Right hindlimb (tissue), 1 donor: ENCODE data around the gene STPG3.

Experiments used
- DNase-seq: peaks from one replicate; pipeline ENCODE4 v3.0.0-alpha.2; 2018

Gene STPG3

GRCh38 chr9:137222190-137223077 lies 28.7 kb upstream of the STPG3 start, which contains the start of gene RNF208:
TSS of gene RNF208 (minus strand) at chr9:137222240. CDS start at chr9:137221212, 1,028 bp downstream.
- no peak for DNase-seq

GRCh38 chr9:137223078-137223970 lies 27.8 kb upstream of the STPG3 start:
- DNase-seq, result peak; percentile 98

- DNase-seq, result no peak
Measured at GRCh38 chr9:137224830-137225694, 26.0 kb upstream of the STPG3 start, which contains the start of gene CYSRT1. TSS of gene CYSRT1 (plus strand) at chr9:137225174. CDS start at chr9:137225622, 448 bp downstream.

DNA sequence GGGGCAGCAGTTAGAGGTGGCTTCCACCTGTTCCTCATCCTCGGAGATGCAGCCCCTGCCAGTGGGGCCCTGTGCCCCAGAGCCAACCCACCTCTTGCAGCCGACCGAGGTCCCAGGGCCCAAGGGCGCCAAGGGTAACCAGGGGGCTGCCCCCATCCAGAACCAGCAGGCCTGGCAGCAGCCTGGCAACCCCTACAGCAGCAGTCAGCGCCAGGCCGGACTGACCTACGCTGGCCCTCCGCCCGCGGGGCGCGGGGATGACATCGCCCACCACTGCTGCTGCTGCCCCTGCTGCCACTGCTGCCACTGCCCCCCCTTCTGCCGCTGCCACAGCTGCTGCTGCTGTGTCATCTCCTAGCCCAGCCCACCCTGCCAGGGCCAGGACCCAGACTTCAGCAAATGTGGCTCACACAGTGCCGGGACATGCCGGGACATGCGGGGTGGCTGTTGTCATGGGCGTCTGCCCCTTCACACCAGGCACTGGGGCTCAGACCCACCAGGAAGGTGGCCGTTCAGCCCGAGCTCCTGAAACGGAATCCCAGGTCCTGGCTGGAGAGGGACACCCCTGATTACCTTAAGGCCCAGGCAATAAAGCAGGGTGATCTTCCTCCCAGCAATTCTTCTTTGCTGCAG lies 25.3 kb upstream of the STPG3 start:
- no peak for DNase-seq

DNA sequence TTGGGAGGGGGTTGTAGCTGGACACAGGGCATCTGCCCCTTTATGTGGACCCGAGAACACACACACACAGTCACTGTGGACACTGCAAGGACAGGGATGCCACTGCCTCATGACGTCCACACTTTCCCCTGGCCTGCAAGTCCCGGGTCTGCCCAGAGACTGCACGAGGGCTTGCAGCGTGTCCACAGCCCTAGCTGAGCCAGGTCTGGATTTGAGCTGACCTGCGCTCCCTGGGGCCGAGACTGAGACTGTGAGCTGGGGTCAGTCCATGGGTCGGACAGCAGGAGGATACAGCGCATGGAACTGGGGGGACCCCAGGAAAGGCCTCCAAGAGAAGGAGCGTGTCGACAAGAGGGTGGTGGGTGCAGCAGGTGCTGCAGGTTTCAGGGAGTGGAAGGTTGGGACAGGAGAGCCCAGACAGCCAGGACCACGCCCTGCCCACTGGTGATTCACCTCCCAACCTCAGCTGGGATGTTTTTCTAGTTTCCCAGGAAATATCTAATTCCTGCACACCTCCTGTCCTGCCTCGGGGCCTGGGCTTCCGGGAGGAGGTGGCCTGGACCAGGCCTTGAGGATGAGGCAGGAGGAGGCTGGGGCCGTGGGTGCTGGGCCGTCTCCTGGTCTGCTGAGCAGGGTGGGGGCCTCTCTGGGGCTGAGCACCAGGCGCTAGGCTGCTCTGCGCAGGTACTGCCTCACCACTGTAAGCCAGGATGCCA lies 24.6 kb upstream of the STPG3 start:
- DNase-seq, result no peak

GRCh38 chr9:137227054-137227852 lies 23.8 kb upstream of the STPG3 start, which contains the start of gene RNF224:
TSS of gene RNF224 (plus strand) at chr9:137227502. CDS start at chr9:137228336, 834 bp downstream.
- peak; percentile 80 for DNase-seq

DNA sequence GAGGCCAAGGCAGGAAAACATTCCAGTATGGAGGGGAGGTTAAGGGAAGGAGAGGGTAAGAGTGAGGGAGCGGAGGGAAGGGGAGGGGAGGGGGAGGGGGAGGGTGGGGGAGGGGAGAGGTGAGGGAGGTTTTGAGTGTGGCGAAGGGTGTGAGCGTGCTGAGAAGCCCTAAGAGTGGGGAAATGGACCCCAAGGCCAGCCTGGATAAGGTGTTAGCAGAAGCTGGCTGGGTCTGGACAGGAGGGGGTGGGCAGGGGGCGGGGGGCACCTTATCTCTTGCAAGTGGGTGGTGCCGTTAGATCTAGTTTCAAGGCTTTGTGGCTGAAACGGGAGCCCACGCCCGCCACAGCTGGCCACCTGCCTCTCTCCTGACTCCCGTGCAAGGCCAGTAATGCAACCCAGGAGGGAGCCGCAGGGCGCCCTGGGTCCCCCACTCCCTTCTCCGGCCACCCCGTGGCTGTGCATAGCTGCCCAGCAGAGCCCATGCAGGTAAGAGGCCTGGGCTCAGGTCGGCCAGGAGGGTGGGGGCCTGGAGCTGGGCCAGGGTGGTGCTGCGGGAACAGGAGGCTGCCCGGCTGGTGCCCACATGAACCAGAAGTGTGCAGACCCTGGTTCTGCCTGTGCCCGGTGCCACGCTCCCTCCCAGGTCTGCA lies 23.1 kb upstream of the STPG3 start:
- no peak for DNase-seq

- no peak for DNase-seq
Measured at GRCh38 chr9:137228506-137228967, 22.5 kb upstream of the STPG3 start.

- DNase-seq, result no peak
Measured at GRCh38 chr9:137228968-137229896, 21.9 kb upstream of the STPG3 start.

DNA sequence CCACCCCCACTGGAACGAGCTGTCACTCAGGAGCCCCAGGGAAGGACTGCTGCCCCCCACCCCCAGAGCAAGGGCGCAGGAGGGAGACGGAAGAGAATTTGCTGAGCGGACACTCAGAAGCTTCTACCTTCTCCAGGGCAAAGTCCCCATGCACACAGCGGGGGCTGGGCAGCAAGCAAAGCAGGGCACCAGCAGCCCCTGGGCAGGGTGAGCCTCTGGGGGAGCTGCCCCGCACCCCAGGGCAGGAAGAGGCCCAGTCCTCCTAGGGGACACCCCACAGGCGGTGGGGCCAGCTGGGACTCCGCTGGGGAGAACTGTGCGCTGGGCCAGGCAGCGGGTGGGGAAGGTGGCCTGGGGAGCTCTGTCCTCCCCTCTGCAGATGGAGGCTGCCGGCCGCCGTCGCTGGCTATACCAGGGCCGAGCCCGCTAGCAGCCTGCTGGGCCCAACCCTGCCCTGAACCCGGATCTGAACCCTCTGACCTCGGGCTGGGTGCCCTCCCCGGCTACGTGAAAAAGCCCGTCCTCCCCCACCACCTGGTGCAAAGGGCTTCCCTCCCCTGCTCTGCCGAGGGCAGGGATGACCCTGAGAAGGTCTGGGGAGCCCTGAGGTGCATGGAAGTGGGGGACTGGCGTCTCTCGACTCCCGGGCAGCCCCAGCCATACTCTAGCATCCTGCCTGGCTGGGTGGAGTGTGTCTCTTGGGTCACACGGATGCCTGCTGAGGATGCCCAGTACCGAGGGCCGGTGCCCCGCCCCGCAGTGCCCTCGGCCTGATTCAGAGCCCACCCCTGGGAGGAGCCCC lies 21.0 kb upstream of the STPG3 start:
- no peak for DNase-seq

DNA sequence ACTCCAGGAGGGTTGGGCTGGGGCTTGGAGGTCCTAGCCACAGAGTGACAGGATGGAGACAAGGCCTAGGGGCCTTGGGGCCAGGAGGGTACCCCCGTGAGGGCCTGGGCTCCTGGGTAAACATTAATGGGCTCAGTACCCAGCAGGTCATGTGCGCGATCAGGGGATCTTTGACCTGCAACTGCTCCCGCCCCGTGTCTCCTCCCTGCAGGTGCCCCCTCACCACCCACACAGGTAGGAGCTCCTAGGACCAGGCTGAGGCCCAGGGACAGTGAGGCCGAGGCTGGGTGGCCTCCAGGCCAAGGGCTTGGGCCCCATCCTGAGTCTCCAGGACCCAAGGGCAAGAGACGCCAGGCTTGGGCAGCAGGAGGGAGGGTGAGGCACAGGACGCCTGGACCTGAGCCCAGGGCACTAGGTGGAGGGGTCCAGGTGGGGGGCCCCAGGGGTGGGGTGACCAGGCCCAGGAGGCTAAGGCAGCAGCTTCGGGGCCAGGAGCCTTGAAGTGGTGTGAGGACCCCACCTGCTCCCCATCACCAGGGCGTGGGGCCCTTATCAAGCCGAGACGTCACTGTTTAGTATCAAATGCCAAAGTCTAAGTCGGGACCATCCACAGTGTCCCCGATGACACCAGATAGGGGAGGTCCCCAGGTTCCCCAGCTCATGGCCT lies 20.2 kb upstream of the STPG3 start, which contains the start of gene SLC34A3:
SLC34A3 (plus strand) TSS at position 197 of the 667 bp plus-strand sequence. CDS start 802 bp downstream, outside the sequence.
- no peak for DNase-seq

- DNase-seq, result no peak
Measured at GRCh38 chr9:137231372-137232039, 19.6 kb upstream of the STPG3 start.

DNA sequence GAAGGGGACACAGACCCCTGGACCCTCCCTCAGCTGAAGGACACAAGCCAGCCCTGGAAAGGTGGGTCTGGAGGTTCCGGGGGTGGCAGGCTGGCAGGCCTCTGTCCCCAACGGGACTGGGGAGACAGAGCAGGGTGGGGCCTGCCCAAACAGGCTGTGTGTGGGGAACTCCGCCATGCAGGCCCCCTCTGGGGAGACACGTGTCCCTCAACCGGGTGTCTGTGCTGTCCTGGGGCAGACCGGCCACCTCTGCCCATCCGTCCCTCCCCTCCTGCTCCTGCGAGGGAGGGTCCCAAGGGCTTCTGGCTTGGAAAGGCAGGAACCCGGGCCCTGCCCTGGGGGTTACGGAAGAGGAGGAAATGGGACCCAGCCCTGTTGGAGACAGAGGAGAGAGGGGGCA lies 19.0 kb upstream of the STPG3 start:
- no peak for DNase-seq

- DNase-seq, result no peak
Measured at GRCh38 chr9:137232510-137232909, 18.6 kb upstream of the STPG3 start.

DNA sequence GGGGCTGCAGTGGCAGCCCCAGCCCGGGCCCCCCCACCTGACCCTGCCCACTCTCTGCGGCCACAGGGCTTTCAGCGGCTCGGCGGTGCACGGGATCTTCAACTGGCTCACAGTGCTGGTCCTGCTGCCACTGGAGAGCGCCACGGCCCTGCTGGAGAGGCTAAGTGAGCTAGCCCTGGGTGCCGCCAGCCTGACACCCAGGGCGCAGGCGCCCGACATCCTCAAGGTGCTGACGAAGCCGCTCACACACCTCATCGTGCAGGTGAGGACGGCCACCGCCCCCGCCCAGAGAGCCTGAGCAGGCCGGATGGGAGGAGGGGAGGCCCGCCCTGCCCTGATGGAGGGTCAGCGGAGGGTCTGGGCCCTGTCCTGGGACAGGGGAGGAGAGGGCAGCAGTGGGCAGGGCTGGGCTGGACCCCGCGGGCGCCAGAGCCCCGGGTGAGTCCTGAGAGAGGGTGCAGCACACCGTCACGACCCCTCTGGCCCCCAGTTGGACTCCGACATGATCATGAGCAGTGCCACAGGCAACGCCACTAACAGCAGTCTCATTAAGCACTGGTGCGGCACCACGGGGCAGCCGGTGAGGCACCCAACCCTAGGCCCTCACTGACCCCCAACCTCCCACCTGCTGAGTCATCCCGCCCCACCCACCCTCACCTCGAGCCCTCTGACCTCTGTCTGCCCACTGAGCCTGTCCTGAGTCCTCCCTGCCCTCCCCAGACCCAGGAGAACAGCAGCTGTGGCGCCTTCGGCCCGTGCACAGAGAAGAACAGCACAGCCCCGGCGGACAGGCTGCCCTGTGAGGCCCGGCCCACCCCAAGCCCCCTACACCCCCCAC lies 17.7 kb upstream of the STPG3 start:
- DNase-seq, result no peak
